Activated CD4-positive, CD25-positive, alpha-beta regulatory T cell treated with anti-CD3 and anti-CD28 coated beads, Interleukin-2, amount 50 U/mL, for 24 hours (primary cell): ENCODE data around the gene PCYT2.

ENCODE experiments used
- ATAC-seq, 2 donors: fragments of 150-1000 bp; cut with Tn5 transposase; one replicate each; pipeline ENCODE4 v1.10.0; 2021; ENCODE audit warnings: mild to moderate bottlenecking in 1 of 2, moderate library complexity in 1 of 2

The PCYT2 gene

GRCh38 chr17:81869221-81870130, 41.7 kb downstream of the PCYT2 start:
- peak in 1 of 2 donors; percentile 0 for ATAC-seq

GRCh38 chr17:81868674-81869220, 42.5 kb downstream of the PCYT2 start:
- no peak for ATAC-seq

- ATAC-seq: no peak
Observed at GRCh38 chr17:81867991-81868673, 43.1 kb downstream of the PCYT2 start.

GRCh38 chr17:81867170-81867990, 43.8 kb downstream of the PCYT2 start:
- no peak for ATAC-seq

- no peak for ATAC-seq
Observed at GRCh38 chr17:81866440-81867169, 44.6 kb downstream of the PCYT2 start.

- ATAC-seq: no peak
Observed at GRCh38 chr17:81865733-81866439, 45.3 kb downstream of the PCYT2 start.

- no peak for ATAC-seq
Observed at GRCh38 chr17:81865358-81865732, 45.9 kb downstream of the PCYT2 start.

GRCh38 chr17:81863833-81864768, 47.1 kb downstream of the PCYT2 start:
- ATAC-seq: no peak

GRCh38 chr17:81863123-81863675, 48.0 kb downstream of the PCYT2 start:
- ATAC-seq: no peak

GRCh38 chr17:81860756-81861568, 50.2 kb downstream of the PCYT2 start:
- peak; percentile 90 for ATAC-seq

- no peak for ATAC-seq
Observed at GRCh38 chr17:81859906-81860755, 51.1 kb downstream of the PCYT2 start, which contains the start of gene P4HB. P4HB (minus strand) TSS chr17:81860535; CDS start chr17:81860471, 64 bp downstream.

- no peak for ATAC-seq
Observed at GRCh38 chr17:81858967-81859905, 52.0 kb downstream of the PCYT2 start.

GRCh38 chr17:81858170-81858966, 52.8 kb downstream of the PCYT2 start:
- ATAC-seq: no peak

GRCh38 chr17:81854974-81855774, 56.0 kb downstream of the PCYT2 start:
- no peak for ATAC-seq

GRCh38 chr17:81852237-81852636, 59.0 kb downstream of the PCYT2 start:
- no peak for ATAC-seq
